Loucy (cell line): ENCODE results near the gene DPRX.

Experiments used
- CTCF ChIP-seq: fragments of 200-600 bp; sonication (generic); conservative IDR thresholded peaks from 2 replicates; pipeline ENCODE4 v1.5.1; 2014; ENCODE audit warnings: mild to moderate bottlenecking, antibody characterized with exemption, low read length
- EZH2phosphoT487 ChIP-seq: fragments of 200-600 bp; IDR thresholded peaks from 2 replicates; pipeline ENCODE4 v1.6.1; 2018; ENCODE audit warnings: antibody characterized with exemption, mild to moderate bottlenecking, moderate library complexity, borderline replicate concordance

GRCh38 chr19:53596056-53596455, 35.7 kb upstream of the DPRX start:
- no peak for TF ChIP-seq CTCF
- TF ChIP-seq EZH2phosphoT487 = no peak
